Common myeloid progenitor, CD34-positive (primary cell): ENCODE data around the gene BTRC.

ENCODE experiments used
- CTCF ChIA-PET: fragments of 350-600 bp; sonication (Branson Sonifier 250); formaldehyde crosslinking; loops from one replicate; lab custom pipeline; 2021; ENCODE audit warnings: antibody characterized with exemption; lab: Charles Lee
- POLR2A ChIA-PET: fragments of 350-600 bp; sonication (Branson Sonifier 250); formaldehyde crosslinking; loops from one replicate; lab custom pipeline; 2021; ENCODE audit warnings: antibody characterized with exemption; lab: Charles Lee
- DNase-seq, 3 donors: peaks; one replicate each; pipeline versions ENCODE4 v3.0.0 to v3.0.0-alpha.2; 2013
- H3K27ac ChIP-seq, 2 experiments: 1 replicate in 1 of 2; 2 replicates in 1 of 2; pipeline ENCODE4 v1.7.0; 2013; ENCODE audit warnings: inconsistent platforms in 2 of 2, low read length in 2 of 2, mild to moderate bottlenecking in 2 of 2, low read depth in 1 of 2, moderate library complexity in 1 of 2; ENCODE audit not compliant: severe bottlenecking in 2 of 2, insufficient read depth in 1 of 2, poor library complexity in 1 of 2
- H3K27me3 ChIP-seq, 5 experiments: replicated peaks in 2 of 5; 1 replicate in 3 of 5; 2 replicates in 2 of 5; pipeline versions ENCODE4 v1.6.1 to v1.7.0; 2013; ENCODE audit warnings: low read length in 4 of 5, mild to moderate bottlenecking in 2 of 5, moderate library complexity in 2 of 5, inconsistent platforms in 1 of 5; ENCODE audit not compliant: insufficient read depth in 5 of 5, control insufficient read depth in 4 of 5
- H3K36me3 ChIP-seq, 4 experiments: 1 replicate in 2 of 4; 2 replicates in 2 of 4; pipeline versions ENCODE4 v1.6.1 to v1.7.0; 2013; ENCODE audit warnings: low read length in 3 of 4, control low read depth in 1 of 4, mild to moderate bottlenecking in 1 of 4; ENCODE audit not compliant: control insufficient read depth in 4 of 4, insufficient read depth in 4 of 4
- H3K4me1 ChIP-seq, 4 experiments: 1 replicate in 3 of 4; 2 replicates in 1 of 4; pipeline versions ENCODE4 v1.6.1 to v1.7.1; 2013; ENCODE audit warnings: low read length in 3 of 4, mild to moderate bottlenecking in 3 of 4, control low read depth in 1 of 4, inconsistent platforms in 1 of 4, moderate library complexity in 1 of 4; ENCODE audit not compliant: control insufficient read depth in 4 of 4, insufficient read depth in 4 of 4; ENCODE audit errors: control extremely low read depth in 1 of 4
- H3K4me3 ChIP-seq, 7 experiments: 1 replicate in 4 of 7; 2 replicates in 3 of 7; pipeline versions ENCODE4 v1.5.1 to v1.7.0; 2013; ENCODE audit warnings: mild to moderate bottlenecking in 7 of 7, low read length in 6 of 7, moderate library complexity in 6 of 7, inconsistent platforms in 2 of 7, low read depth in 2 of 7, control low read depth in 1 of 7; ENCODE audit not compliant: insufficient read depth in 4 of 7, control insufficient read depth in 1 of 7; ENCODE audit errors: extremely low read depth in 1 of 7
- H3K9me3 ChIP-seq, 5 experiments: 1 replicate in 4 of 5; 2 replicates in 1 of 5; pipeline versions ENCODE4 v1.6.1 to v1.7.1; 2013; ENCODE audit warnings: low read length in 4 of 5, mild to moderate bottlenecking in 2 of 5, inconsistent platforms in 1 of 5, low read depth in 1 of 5, moderate library complexity in 1 of 5; ENCODE audit not compliant: control insufficient read depth in 4 of 5, insufficient read depth in 2 of 5; ENCODE audit errors: control extremely low read depth in 1 of 5
- WGBS: methylation state at CpG from one replicate; pipeline ENCODE4 v1.1.5; 2013; ENCODE audit not compliant: insufficient coverage; 5-methylcytosine and 5-hydroxymethylcytosine counted together

The BTRC gene

DNA sequence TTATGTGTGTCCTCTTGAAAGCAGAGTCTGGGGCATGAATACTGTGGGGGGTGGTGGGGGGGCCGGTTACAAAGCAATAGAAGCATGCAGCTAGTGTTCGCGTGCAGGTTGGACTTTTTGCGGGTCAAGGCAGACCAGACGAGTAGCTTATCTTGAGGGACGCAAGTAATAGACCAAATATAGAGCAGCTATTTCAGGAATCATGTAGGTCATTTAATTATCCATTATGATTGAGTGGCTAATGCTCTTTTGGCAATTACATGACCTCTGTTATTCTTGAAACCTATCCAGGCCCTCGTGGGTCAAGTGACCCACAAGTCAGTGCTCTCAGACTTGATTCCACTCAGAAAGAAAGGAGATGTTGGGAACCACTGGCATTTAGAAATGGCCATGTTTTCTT is 93.0 kb downstream of the BTRC start:
- Histone ChIP-seq H3K4me1 (peaks cover 3 to 16% (median 11%) of the 10 kb centered on the region in 4 experiments), H3K27ac (no peak overlapping the region), H3K9me3 (no peaks in the 10 kb centered on the region), H3K27me3 (peaks cover 0 to 48% (median 8%) of the 10 kb centered on the region in 5 experiments), H3K4me3 (no peak overlapping the region), H3K36me3 (no peaks in the 10 kb centered on the region)
- WGBS = 100% methylated on average over 6 of the region's 7 CpGs
- POLR2A ChIA-PET = no interaction called here
- DNase-seq = no peak
- CTCF ChIA-PET = interaction anchor here (1.8 to 5.3 kb wide), 4 partner anchors 9 to 146 kb away, joined by 5 to 48 read pairs (median 10); no protein-coding TSS in a partner anchor

DNA sequence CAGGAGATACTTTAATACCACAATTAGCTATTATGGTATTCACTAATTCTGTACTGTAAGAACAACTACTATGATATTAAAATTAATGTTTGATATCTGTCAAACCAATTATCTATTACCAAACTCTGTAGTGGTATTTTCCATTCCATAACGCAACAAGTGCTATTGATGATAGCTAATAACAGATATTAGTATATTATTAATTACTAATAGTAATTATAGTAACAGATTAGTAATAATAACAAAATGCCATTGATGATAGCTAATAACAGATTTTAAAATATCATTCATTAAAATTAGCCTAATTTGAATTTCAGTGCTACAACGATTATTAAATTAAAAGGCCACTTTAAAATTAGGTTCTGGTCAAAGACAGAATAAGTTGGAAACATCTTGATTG is 93.5 kb downstream of the BTRC start:
- peaks cover 0 to 53% (median 11%) of the 10 kb centered on the region in 5 experiments for H3K27me3 ChIP-seq
- CTCF ChIA-PET = interaction anchor here (1.8 to 5.3 kb wide), 4 partner anchors 8 to 146 kb away, joined by 5 to 48 read pairs (median 10); no protein-coding TSS in a partner anchor
- POLR2A ChIA-PET = interaction anchor here (0.6 kb wide), 1 partner anchor 279 kb away, joined by 4 read pairs; no protein-coding TSS in a partner anchor
- H3K9me3 ChIP-seq = no peaks in the 10 kb centered on the region
- no peak overlapping the region for H3K27ac ChIP-seq
- no peaks in the 10 kb centered on the region for H3K36me3 ChIP-seq
- no CpG with 5 or more reads among the region's 2 CpGs for WGBS
- H3K4me1 ChIP-seq = peaks cover 3 to 16% (median 11%) of the 10 kb centered on the region in 4 experiments
- no peak for DNase-seq
- no peak overlapping the region for H3K4me3 ChIP-seq

DNA sequence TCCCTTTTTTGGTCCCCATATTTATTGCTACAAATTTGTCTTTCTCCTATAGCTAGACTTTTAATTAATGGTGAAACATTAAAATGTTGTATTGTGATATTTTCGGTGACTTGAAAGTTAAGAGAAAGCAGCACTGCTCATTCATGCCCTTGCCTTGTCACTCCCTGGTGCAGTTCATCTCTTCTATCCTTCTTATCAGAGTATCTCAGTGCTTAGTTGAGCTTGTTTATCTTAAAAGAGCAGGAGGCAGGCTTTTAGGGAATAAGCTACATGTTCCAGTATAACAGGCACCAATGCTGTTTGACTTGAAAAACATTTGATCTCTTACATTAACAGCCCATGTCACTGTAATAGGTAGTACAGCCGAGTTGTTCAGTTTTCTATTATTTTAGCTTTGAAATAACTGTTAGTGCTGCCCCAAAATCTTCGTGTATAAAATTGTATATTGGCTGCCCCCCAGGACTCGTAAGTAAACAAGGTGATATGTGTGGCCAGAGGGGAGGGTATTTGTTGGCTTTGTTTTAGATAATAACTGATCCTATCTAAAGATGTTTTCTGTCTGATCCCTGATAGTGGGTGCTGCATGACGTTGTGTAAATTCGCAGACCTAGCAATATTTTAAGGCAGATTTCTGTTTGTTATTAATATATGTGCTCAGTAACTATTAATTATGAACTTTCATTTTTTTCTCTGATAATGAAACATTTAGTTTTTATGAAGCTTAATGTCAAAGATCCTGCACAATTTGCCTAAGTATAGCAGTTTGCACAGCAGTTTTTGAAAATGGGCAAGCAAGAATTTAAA is 96.5 kb downstream of the BTRC start:
- H3K27me3 ChIP-seq = peaks cover 0 to 66% (median 13%) of the 10 kb centered on the region in 5 experiments
- H3K36me3 ChIP-seq = no peaks in the 10 kb centered on the region
- H3K4me1 ChIP-seq = peaks cover 13 to 32% (median 18%) of the 10 kb centered on the region in 4 experiments
- no CpG with 5 or more reads among the region's 6 CpGs for WGBS
- no peak overlapping the region for H3K27ac ChIP-seq
- CTCF ChIA-PET = interaction anchor here (0.7 to 2.5 kb wide), 8 partner anchors 9 to 151 kb away, joined by 3 to 14 read pairs (median 6); no protein-coding TSS in a partner anchor
- POLR2A ChIA-PET = no interaction called here
- H3K4me3 ChIP-seq = peak overlapping the region in 1 of 7 experiments; percentile 6
- H3K9me3 ChIP-seq = no peaks in the 10 kb centered on the region
- DNase-seq = peak in 2 of 3 donors; percentile 22 to 44

DNA sequence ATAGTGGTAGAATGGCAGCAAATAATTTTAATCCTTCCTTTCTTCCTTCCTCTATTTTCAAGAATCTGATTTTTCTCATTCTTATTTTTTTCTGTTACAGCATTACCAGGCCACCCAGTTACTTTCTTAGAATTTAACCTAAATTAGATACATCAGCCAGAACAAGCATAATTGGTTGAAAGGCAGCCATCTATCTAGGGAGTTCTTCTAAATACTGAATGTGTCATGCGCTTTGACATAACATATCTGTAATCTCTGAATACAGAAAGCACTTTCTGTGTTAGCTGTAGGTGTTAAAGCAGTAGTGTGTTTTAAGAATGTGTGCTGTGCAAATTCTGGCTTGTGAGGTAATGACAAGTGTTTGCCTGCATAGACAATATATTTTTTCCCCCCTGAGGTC is 97.3 kb downstream of the BTRC start:
- peaks cover 0 to 67% (median 13%) of the 10 kb centered on the region in 5 experiments for H3K27me3 ChIP-seq

DNA sequence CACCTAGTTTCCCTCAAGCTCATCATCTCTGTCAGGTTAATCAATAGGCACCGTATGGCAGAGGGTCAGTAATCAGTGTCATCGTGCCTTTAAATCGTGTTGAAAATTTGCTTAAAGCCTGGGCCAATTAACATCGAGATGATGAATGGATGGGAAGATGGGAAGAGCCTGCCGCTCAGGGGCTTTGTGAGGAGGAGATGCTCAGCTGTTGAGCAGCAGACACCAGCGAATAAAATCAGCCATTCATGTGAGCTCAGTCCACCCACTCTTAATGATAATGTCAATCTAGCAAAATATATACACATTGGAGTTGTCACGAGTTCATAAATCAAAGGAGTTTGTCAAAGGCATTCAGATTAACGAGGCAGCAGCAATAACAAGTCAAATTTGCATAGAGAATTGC is 97.7 kb downstream of the BTRC start:
- peaks cover 0 to 70% (median 15%) of the 10 kb centered on the region in 5 experiments for H3K27me3 ChIP-seq
- no peak overlapping the region for H3K4me3 ChIP-seq
- H3K27ac ChIP-seq = no peak overlapping the region
- peaks cover 13 to 32% (median 18%) of the 10 kb centered on the region in 4 experiments for H3K4me1 ChIP-seq
- POLR2A ChIA-PET = no interaction called here
- WGBS = 82% methylated on average over 4 of the region's 8 CpGs
- CTCF ChIA-PET = interaction anchor here (0.7 to 4.7 kb wide), 6 partner anchors 11 to 182 kb away, joined by 3 to 35 read pairs (median 4); no protein-coding TSS in a partner anchor
- H3K36me3 ChIP-seq = no peaks in the 10 kb centered on the region
- H3K9me3 ChIP-seq = no peaks in the 10 kb centered on the region
- DNase-seq = no peak

More for the DNA sequence above, 97.3 kb downstream of the BTRC start:
- ChIA-PET POLR2A (no interaction called here), CTCF (interaction anchor here (0.7 to 4.7 kb wide), 8 partner anchors 10 to 182 kb away, joined by 3 to 35 read pairs (median 6); no protein-coding TSS in a partner anchor)
- Histone ChIP-seq H3K4me3 (no peak overlapping the region), H3K36me3 (no peaks in the 10 kb centered on the region), H3K27ac (no peak overlapping the region), H3K9me3 (no peaks in the 10 kb centered on the region), H3K4me1 (peaks cover 13 to 32% (median 18%) of the 10 kb centered on the region in 4 experiments)
- 100% methylated on average over 1 of the region's 1 CpG for WGBS
- DNase-seq = peak in 2 of 3 donors; percentile 50 to 60

DNA sequence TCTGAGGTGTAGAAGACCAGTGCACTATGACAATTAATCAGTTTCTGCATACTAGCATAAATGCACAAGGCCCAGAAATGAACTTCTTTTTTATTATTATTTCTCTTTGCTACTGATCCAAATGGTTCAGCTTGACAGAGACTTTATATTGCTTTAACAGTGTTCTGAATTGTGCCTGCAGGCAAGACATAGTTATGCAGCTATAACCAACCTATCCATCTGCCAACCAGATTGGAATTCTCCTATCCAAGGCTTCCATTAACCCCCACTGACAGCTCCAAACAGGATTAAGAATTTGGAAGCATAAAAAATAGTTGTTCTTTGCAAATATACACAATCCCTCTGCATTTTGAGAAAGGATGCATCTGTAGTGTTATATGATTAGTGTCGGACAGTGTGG is 98.2 kb downstream of the BTRC start:
- Histone ChIP-seq H3K9me3 (no peaks in the 10 kb centered on the region), H3K36me3 (no peaks in the 10 kb centered on the region), H3K4me3 (no peak overlapping the region), H3K4me1 (peaks cover 13 to 32% (median 18%) of the 10 kb centered on the region in 4 experiments), H3K27me3 (peaks cover 0 to 70% (median 13%) of the 10 kb centered on the region in 5 experiments), H3K27ac (no peak overlapping the region)
- WGBS = no CpG with 5 or more reads among the region's 1 CpG
- POLR2A ChIA-PET = no interaction called here
- DNase-seq = no peak
- CTCF ChIA-PET = interaction anchor here (1.0 to 4.7 kb wide), 6 partner anchors 10 to 150 kb away, joined by 3 to 35 read pairs (median 6); no protein-coding TSS in a partner anchor
